Suprapubic skin (tissue), 4 donors: ENCODE data around the gene TXNL1.

ENCODE experiments used
- POLR2A ChIP-seq, 2 donors: fragments of 450-650 bp; IDR thresholded peaks; one replicate each; pipeline ENCODE4 v1.6.1; 2017; ENCODE audit warnings: antibody characterized with exemption in 2 of 2, mild to moderate bottlenecking in 2 of 2, moderate library complexity in 2 of 2
- POLR2AphosphoS5 ChIP-seq, 3 donors: sonication (generic); formaldehyde crosslinking; IDR thresholded peaks; one replicate each; pipeline ENCODE4 v1.6.1; 2017; ENCODE audit warnings: antibody characterized with exemption in 3 of 3
- TF ChIP-seq, protein P1 (sequence below), 2 donors: fragments of 200-600 bp in 1 of 2; fragments of 450-650 bp in 1 of 2; sonication (generic) in 1 of 2; IDR thresholded peaks; one replicate each; pipeline ENCODE4 v1.5.1; 2016 to 2019; ENCODE audit warnings: antibody characterized with exemption in 2 of 2, mild to moderate bottlenecking in 1 of 2, moderate library complexity in 1 of 2

DNA sequence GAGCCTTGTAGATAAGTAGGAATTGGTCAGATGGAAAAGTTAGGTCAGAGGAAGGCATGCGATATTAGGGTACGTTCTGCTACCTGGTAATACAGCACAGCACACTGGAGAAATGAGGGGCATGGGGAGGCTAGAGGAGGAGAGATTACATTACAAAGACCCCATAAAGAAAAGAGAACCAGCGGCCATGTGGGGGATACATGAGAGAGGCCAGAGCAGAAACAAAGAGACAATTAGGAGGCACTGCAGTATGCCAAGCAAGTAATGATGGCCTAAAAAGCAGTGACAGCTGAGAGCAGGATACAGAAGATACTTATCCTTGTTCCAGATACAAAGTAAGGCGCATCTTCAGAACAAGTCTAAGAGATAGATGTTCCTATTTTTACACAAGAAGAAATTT is 40.0 kb downstream of the TXNL1 start:
- TF ChIP-seq, protein P1, sequence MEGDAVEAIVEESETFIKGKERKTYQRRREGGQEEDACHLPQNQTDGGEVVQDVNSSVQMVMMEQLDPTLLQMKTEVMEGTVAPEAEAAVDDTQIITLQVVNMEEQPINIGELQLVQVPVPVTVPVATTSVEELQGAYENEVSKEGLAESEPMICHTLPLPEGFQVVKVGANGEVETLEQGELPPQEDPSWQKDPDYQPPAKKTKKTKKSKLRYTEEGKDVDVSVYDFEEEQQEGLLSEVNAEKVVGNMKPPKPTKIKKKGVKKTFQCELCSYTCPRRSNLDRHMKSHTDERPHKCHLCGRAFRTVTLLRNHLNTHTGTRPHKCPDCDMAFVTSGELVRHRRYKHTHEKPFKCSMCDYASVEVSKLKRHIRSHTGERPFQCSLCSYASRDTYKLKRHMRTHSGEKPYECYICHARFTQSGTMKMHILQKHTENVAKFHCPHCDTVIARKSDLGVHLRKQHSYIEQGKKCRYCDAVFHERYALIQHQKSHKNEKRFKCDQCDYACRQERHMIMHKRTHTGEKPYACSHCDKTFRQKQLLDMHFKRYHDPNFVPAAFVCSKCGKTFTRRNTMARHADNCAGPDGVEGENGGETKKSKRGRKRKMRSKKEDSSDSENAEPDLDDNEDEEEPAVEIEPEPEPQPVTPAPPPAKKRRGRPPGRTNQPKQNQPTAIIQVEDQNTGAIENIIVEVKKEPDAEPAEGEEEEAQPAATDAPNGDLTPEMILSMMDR (IDR thresholded peaks at IDR 0.05): no peak
- no peak for TF ChIP-seq POLR2A (IDR thresholded peaks at IDR 0.05)
- TF ChIP-seq POLR2AphosphoS5 (IDR thresholded peaks at IDR 0.05): no peak
